Neural progenitor cell (in vitro differentiated cells): ENCODE results near the gene SNTG2. TPM values are rescaled to one million over a fixed set of nuclear protein-coding genes. Genes with fewer than 3 reads are reported as not detected.

Source experiments
- DNase-seq: peaks from one replicate; pipeline ENCODE4 v3.0.0-alpha.2; 2016; ENCODE audit warnings: low spot score
- H2AFZ ChIP-seq: fragments of 200-600 bp; sonication (generic); replicated peaks from 2 replicates; pipeline ENCODE4 v1.6.1; 2016; ENCODE audit warnings: antibody characterized with exemption
- H3F3A ChIP-seq: fragments of 200-600 bp; sonication (generic); 2 replicates; pipeline ENCODE4 v1.6.1; 2016; ENCODE audit warnings: antibody characterized with exemption, low read depth
- H3K27ac ChIP-seq: fragments of 200-600 bp; sonication (generic); 2 replicates; pipeline ENCODE4 v1.5.1; 2016; ENCODE audit warnings: mild to moderate bottlenecking
- H3K27me3 ChIP-seq: fragments of 200-600 bp; sonication (generic); 2 replicates; pipeline ENCODE4 v1.6.1; 2016; ENCODE audit warnings: mild to moderate bottlenecking, moderate library complexity
- H3K36me3 ChIP-seq: fragments of 200-600 bp; sonication (generic); 2 replicates; pipeline ENCODE4 v1.5.1; 2016
- H3K4me1 ChIP-seq: fragments of 200-600 bp; sonication (generic); 2 replicates; pipeline ENCODE4 v1.6.1; 2016; ENCODE audit warnings: mixed run types
- H3K4me2 ChIP-seq: fragments of 200-600 bp; sonication (generic); 2 replicates; pipeline ENCODE4 v1.6.1; 2016
- H3K4me3 ChIP-seq: fragments of 200-600 bp; sonication (generic); 2 replicates; pipeline ENCODE4 v1.5.1; 2016
- H3K79me2 ChIP-seq: fragments of 200-600 bp; sonication (generic); 2 replicates; pipeline ENCODE4 v1.6.1; 2016; ENCODE audit warnings: low read depth
- H3K9ac ChIP-seq: fragments of 200-600 bp; sonication (generic); 2 replicates; pipeline ENCODE4 v1.6.1; 2016
- H3K9me3 ChIP-seq: fragments of 200-600 bp; sonication (generic); 2 replicates; pipeline ENCODE4 v1.5.1; 2016; ENCODE audit warnings: low read depth
- H4K20me1 ChIP-seq: fragments of 200-600 bp; sonication (generic); 2 replicates; pipeline ENCODE4 v1.6.1; 2016; ENCODE audit warnings: low read depth
- H3K27ac Mint-ChIP-seq: 3 replicates; pipeline ENCODE4 v1.8.0; 2021; ENCODE audit warnings: mixed read lengths
- H3K27me3 Mint-ChIP-seq: 2 replicates; pipeline ENCODE4 v1.8.0; 2022; ENCODE audit warnings: low read depth, mild to moderate bottlenecking, inconsistent platforms, moderate library complexity, mixed read lengths; ENCODE audit not compliant: insufficient read depth
- H3K36me3 Mint-ChIP-seq: 3 replicates; pipeline ENCODE4 v1.8.0; 2021; ENCODE audit warnings: mixed read lengths
- H3K4me1 Mint-ChIP-seq: 3 replicates; pipeline ENCODE4 v1.8.0; 2021; ENCODE audit warnings: mixed read lengths
- H3K4me3 Mint-ChIP-seq: 3 replicates; pipeline ENCODE4 v1.8.0; 2021; ENCODE audit warnings: mild to moderate bottlenecking, moderate library complexity, mixed read lengths
- H3K9me3 Mint-ChIP-seq: 3 replicates; pipeline ENCODE4 v1.8.0; 2020; ENCODE audit warnings: mixed read lengths
- EZH2 ChIP-seq: fragments of 200-600 bp; sonication (generic); IDR thresholded peaks from 2 replicates; pipeline ENCODE4 v1.6.1; 2017; ENCODE audit warnings: antibody characterized with exemption, mild to moderate bottlenecking, moderate library complexity
- EZH2phosphoT487 ChIP-seq: fragments of 200-600 bp; sonication (generic); IDR thresholded peaks from 2 replicates; pipeline ENCODE4 v1.6.1; 2017; ENCODE audit warnings: antibody characterized with exemption
- total RNA-seq: library from RNA; depleted of rRNA; stranded (reverse); fragments of >200 nt; gene quantifications from 2 replicates; pipeline ENCODE4 v1.2.3, GENCODE V29; 2015; ENCODE audit warnings: low replicate concordance
- TF ChIP-seq, protein P1 (sequence below): fragments of 200-600 bp; sonication (generic); IDR thresholded peaks from 2 replicates; pipeline ENCODE4 v1.5.1; 2017; ENCODE audit warnings: antibody characterized with exemption, mild to moderate bottlenecking

SNTG2 gene
- total RNA-seq, 1 donor from 2014 or later: 1.1 TPM

DNA sequence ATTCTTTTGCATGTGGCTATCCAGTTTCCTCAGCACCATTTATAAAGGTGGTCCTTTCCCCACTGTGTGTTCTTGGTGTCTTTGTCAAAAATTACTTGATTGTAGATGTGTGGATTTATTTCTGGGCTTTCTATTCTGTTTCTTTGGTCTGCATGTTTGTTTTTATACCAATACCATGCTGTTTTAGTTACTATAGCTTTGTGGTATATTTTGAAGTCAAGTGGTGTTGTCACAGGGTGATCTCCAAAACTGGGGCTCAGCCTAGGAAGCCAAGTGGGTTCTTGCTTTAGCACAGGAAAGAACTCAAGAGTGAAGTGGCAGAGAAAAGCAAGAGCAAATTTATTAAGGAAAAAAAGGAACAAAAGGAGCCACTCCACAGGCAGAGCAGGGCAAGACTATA, 6.0 kb upstream of the SNTG2 start:
- no peak for TF ChIP-seq EZH2phosphoT487
- no peak for TF ChIP-seq EZH2
- TF ChIP-seq, protein P1, sequence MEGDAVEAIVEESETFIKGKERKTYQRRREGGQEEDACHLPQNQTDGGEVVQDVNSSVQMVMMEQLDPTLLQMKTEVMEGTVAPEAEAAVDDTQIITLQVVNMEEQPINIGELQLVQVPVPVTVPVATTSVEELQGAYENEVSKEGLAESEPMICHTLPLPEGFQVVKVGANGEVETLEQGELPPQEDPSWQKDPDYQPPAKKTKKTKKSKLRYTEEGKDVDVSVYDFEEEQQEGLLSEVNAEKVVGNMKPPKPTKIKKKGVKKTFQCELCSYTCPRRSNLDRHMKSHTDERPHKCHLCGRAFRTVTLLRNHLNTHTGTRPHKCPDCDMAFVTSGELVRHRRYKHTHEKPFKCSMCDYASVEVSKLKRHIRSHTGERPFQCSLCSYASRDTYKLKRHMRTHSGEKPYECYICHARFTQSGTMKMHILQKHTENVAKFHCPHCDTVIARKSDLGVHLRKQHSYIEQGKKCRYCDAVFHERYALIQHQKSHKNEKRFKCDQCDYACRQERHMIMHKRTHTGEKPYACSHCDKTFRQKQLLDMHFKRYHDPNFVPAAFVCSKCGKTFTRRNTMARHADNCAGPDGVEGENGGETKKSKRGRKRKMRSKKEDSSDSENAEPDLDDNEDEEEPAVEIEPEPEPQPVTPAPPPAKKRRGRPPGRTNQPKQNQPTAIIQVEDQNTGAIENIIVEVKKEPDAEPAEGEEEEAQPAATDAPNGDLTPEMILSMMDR: no peak
- Mint-ChIP-seq H3K27me3 (peaks cover 20% of the 10 kb centered on the region), H3K4me1 (peaks cover 5% of the 10 kb centered on the region), H3K36me3 (no peaks in the 10 kb centered on the region), H3K27ac (no peak overlapping the region), H3K4me3 (no peak overlapping the region), H3K9me3 (peaks cover 12% of the 10 kb centered on the region)
- Histone ChIP-seq H3F3A (no peaks in the 10 kb centered on the region), H3K4me2 (no peak overlapping the region), H3K79me2 (no peaks in the 10 kb centered on the region), H3K36me3 (no peaks in the 10 kb centered on the region), H3K4me1 (peaks cover 5% of the 10 kb centered on the region), H3K9me3 (no peaks in the 10 kb centered on the region), H2AFZ (no peak overlapping the region), H4K20me1 (no peaks in the 10 kb centered on the region), H3K9ac (no peak overlapping the region), H3K27me3 (peaks cover 22% of the 10 kb centered on the region), H3K27ac (no peak overlapping the region), H3K4me3 (no peak overlapping the region)
- DNase-seq: no peak

GRCh38 chr2:945104-945503, 5.5 kb upstream of the SNTG2 start:
- DNase-seq: no peak
- H3K36me3 ChIP-seq: no peaks in the 10 kb centered on the region
- Mint-ChIP-seq H3K27me3 (peaks cover 24% of the 10 kb centered on the region), H3K4me1 (peaks cover 6% of the 10 kb centered on the region), H3K9me3 (peaks cover 12% of the 10 kb centered on the region), H3K27ac (no peak overlapping the region), H3K36me3 (no peaks in the 10 kb centered on the region), H3K4me3 (no peak overlapping the region)
- peaks cover 3% of the 10 kb centered on the region for H3F3A ChIP-seq
- H3K79me2 ChIP-seq: no peaks in the 10 kb centered on the region
- no peak overlapping the region for H2AFZ ChIP-seq
- H3K9me3 ChIP-seq: no peaks in the 10 kb centered on the region
- no peak overlapping the region for H3K27ac ChIP-seq
- no peak overlapping the region for H3K9ac ChIP-seq
- H3K4me3 ChIP-seq: no peak overlapping the region
- peaks cover 26% of the 10 kb centered on the region for H3K27me3 ChIP-seq
- TF ChIP-seq EZH2phosphoT487 (no peak), EZH2 (no peak)
- TF ChIP-seq, protein P1: no peak
- H4K20me1 ChIP-seq: no peaks in the 10 kb centered on the region
- peaks cover 5% of the 10 kb centered on the region for H3K4me1 ChIP-seq
- no peak overlapping the region for H3K4me2 ChIP-seq

DNA sequence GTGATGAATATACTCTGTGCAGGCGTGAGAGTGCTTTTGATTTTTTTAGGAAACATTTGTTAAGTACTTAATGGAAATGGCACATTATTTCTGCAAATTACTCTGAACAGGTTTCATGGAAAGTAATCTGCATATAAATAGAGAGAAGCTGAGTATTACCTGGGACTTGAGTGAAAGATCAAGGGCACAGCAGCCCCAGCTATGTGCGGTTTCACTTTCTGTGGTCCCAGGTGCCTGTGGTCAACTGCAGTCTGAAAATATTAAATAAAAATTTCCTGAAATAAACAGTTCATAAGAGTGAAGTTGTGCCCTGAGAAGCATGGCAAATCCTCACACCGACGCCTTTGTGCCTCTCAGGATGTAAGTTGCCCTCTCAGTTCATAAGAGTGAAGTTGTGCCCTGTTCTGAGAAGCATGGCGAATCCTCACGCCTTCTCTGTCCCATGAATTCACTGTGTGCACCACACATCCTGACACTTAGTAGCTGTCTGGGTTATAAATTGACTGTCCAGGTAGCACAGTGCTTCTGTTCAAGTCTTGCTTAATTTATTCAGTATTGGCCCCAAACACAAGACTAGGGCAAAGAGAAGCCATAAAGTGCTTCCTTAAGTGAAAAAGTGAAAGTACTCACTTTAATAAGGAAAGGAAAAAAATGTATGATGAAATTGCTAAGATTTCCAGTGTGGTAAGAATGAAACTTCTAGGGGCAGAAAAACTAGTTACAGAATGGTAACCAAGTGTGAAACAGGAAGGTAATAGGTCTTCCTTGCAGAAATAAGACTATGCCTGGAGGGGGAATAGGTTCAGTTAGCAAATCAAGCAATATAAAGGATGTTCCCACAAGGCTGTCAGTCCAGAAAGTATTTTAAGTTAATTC, 4.3 kb upstream of the SNTG2 start:
- Mint-ChIP-seq H3K27me3 (peaks cover 24% of the 10 kb centered on the region), H3K4me3 (no peak overlapping the region), H3K36me3 (no peaks in the 10 kb centered on the region), H3K27ac (no peak overlapping the region), H3K9me3 (peaks cover 12% of the 10 kb centered on the region), H3K4me1 (peaks cover 6% of the 10 kb centered on the region)
- no peaks in the 10 kb centered on the region for H3K9me3 ChIP-seq
- H3K4me3 ChIP-seq: no peak overlapping the region
- H3K4me2 ChIP-seq: no peak overlapping the region
- TF ChIP-seq EZH2phosphoT487 (no peak), EZH2 (no peak)
- TF ChIP-seq, protein P1: no peak
- H3K27ac ChIP-seq: no peak overlapping the region
- peaks cover 34% of the 10 kb centered on the region for H3K27me3 ChIP-seq
- H4K20me1 ChIP-seq: no peaks in the 10 kb centered on the region
- H3K4me1 ChIP-seq: peaks cover 7% of the 10 kb centered on the region
- H2AFZ ChIP-seq: no peak overlapping the region
- H3K9ac ChIP-seq: no peak overlapping the region
- H3K79me2 ChIP-seq: no peaks in the 10 kb centered on the region
- no peak for DNase-seq
- H3K36me3 ChIP-seq: no peaks in the 10 kb centered on the region
- H3F3A ChIP-seq: peaks cover 6% of the 10 kb centered on the region
